HEK293 (cell line): ENCODE data around the gene SEMA4B.

ENCODE experiments used
- GLIS2 ChIP-seq: fragments of 450-650 bp; formaldehyde crosslinking; IDR thresholded peaks from 2 replicates; pipeline ENCODE4 v1.5.1; 2016; ENCODE audit warnings: missing biosample characterization, missing genetic modification characterization
- KLF16 ChIP-seq: fragments of 450-650 bp; formaldehyde crosslinking; IDR thresholded peaks from 2 replicates; pipeline ENCODE4 v1.5.1; 2017; ENCODE audit warnings: missing biosample characterization, missing genetic modification characterization
- KLF17 ChIP-seq: fragments of 450-650 bp; formaldehyde crosslinking; IDR thresholded peaks from 2 replicates; pipeline ENCODE4 v1.5.1; 2016; ENCODE audit warnings: missing biosample characterization, missing genetic modification characterization
- KLF8 ChIP-seq: fragments of 450-650 bp; formaldehyde crosslinking; IDR thresholded peaks from 2 replicates; pipeline ENCODE4 v1.5.1; 2016; ENCODE audit warnings: missing biosample characterization, missing genetic modification characterization
- RBAK ChIP-seq: fragments of 450-650 bp; formaldehyde crosslinking; IDR thresholded peaks from 2 replicates; pipeline ENCODE4 v1.5.1; 2016; ENCODE audit warnings: missing biosample characterization, missing genetic modification characterization
- SP2 ChIP-seq: fragments of 450-650 bp; formaldehyde crosslinking; IDR thresholded peaks from 2 replicates; pipeline ENCODE4 v1.5.1; 2016; ENCODE audit warnings: missing biosample characterization, missing genetic modification characterization
- SP3 ChIP-seq: fragments of 450-650 bp; formaldehyde crosslinking; IDR thresholded peaks from 2 replicates; pipeline ENCODE4 v1.5.1; 2016; ENCODE audit warnings: missing biosample characterization, missing genetic modification characterization
- SP7 ChIP-seq: fragments of 450-650 bp; formaldehyde crosslinking; IDR thresholded peaks from 2 replicates; pipeline ENCODE4 v1.5.1; 2016; ENCODE audit warnings: missing biosample characterization, missing genetic modification characterization
- YY1 ChIP-seq: fragments of 450-650 bp; formaldehyde crosslinking; IDR thresholded peaks from 2 replicates; pipeline ENCODE4 v1.5.1; 2018; ENCODE audit warnings: missing biosample characterization, missing genetic modification characterization
- ZBTB44 ChIP-seq: fragments of 450-650 bp; IDR thresholded peaks from 2 replicates; pipeline ENCODE4 v1.5.1; 2018; ENCODE audit warnings: missing biosample characterization, mild to moderate bottlenecking, missing genetic modification characterization
- ZBTB6 ChIP-seq: fragments of 450-650 bp; formaldehyde crosslinking; IDR thresholded peaks from 2 replicates; pipeline ENCODE4 v1.5.1; 2017; ENCODE audit warnings: missing biosample characterization, missing genetic modification characterization
- ZBTB8A ChIP-seq: fragments of 450-650 bp; formaldehyde crosslinking; IDR thresholded peaks from 2 replicates; pipeline ENCODE4 v1.5.1; 2016; ENCODE audit warnings: missing biosample characterization, missing genetic modification characterization
- ZFP37 ChIP-seq: fragments of 450-650 bp; formaldehyde crosslinking; IDR thresholded peaks from 2 replicates; pipeline ENCODE4 v1.5.1; 2016; ENCODE audit warnings: missing biosample characterization, missing genetic modification characterization
- ZNF132 ChIP-seq: fragments of 450-650 bp; formaldehyde crosslinking; IDR thresholded peaks from 2 replicates; pipeline ENCODE4 v1.5.1; 2017; ENCODE audit warnings: missing biosample characterization, missing genetic modification characterization, borderline replicate concordance
- ZNF24 ChIP-seq: fragments of 450-650 bp; formaldehyde crosslinking; IDR thresholded peaks from 2 replicates; pipeline ENCODE4 v1.5.1; 2016; ENCODE audit warnings: missing biosample characterization, missing genetic modification characterization
- ZNF501 ChIP-seq: fragments of 450-650 bp; formaldehyde crosslinking; IDR thresholded peaks from 2 replicates; pipeline ENCODE4 v1.5.1; 2016; ENCODE audit warnings: missing biosample characterization, missing genetic modification characterization
- ZNF580 ChIP-seq: fragments of 450-650 bp; formaldehyde crosslinking; IDR thresholded peaks from 2 replicates; pipeline ENCODE4 v1.5.1; 2016; ENCODE audit warnings: missing biosample characterization, missing genetic modification characterization
- ZNF626 ChIP-seq: fragments of 450-650 bp; sonication (Bioruptor Pico); formaldehyde crosslinking; IDR thresholded peaks from 2 replicates; pipeline ENCODE4 v1.5.1; 2018; ENCODE audit warnings: missing biosample characterization, missing genetic modification characterization, inconsistent platforms
- ZNF639 ChIP-seq: fragments of 450-650 bp; formaldehyde crosslinking; IDR thresholded peaks from 2 replicates; pipeline ENCODE4 v1.5.1; 2016; ENCODE audit warnings: missing biosample characterization, missing genetic modification characterization
- ZNF747 ChIP-seq: fragments of 450-650 bp; formaldehyde crosslinking; IDR thresholded peaks from 2 replicates; pipeline ENCODE4 v1.5.1; 2016; ENCODE audit warnings: missing biosample characterization, missing genetic modification characterization
- ZNF777 ChIP-seq: fragments of 450-650 bp; formaldehyde crosslinking; IDR thresholded peaks from 2 replicates; pipeline ENCODE4 v1.5.1; 2017; ENCODE audit warnings: missing biosample characterization, missing genetic modification characterization, borderline replicate concordance
- ZNF843 ChIP-seq: fragments of 450-650 bp; formaldehyde crosslinking; IDR thresholded peaks from 2 replicates; pipeline ENCODE4 v1.5.1; 2016; ENCODE audit warnings: missing biosample characterization, missing genetic modification characterization
- TF ChIP-seq, protein P1 (sequence below): fragments of 450-650 bp; formaldehyde crosslinking; IDR thresholded peaks from 2 replicates; pipeline ENCODE4 v1.5.1; 2017; ENCODE audit warnings: missing biosample characterization, missing genetic modification characterization
- TF ChIP-seq, protein P2 (sequence below): fragments of 450-650 bp; formaldehyde crosslinking; IDR thresholded peaks from 2 replicates; pipeline ENCODE4 v1.5.1; 2016; ENCODE audit warnings: missing biosample characterization, missing genetic modification characterization
- TF ChIP-seq, protein P3 (sequence below): fragments of 450-650 bp; formaldehyde crosslinking; IDR thresholded peaks from 2 replicates; pipeline ENCODE4 v1.5.1; 2016; ENCODE audit warnings: missing biosample characterization, missing genetic modification characterization
- TF ChIP-seq, protein P4 (sequence below): fragments of 450-650 bp; formaldehyde crosslinking; IDR thresholded peaks from 2 replicates; pipeline ENCODE4 v1.5.1; 2016; ENCODE audit warnings: missing biosample characterization, missing genetic modification characterization

Gene SEMA4B

GRCh38 chr15:90265271-90266060 lies 64.3 kb downstream of the SEMA4B start, which contains the start of gene NGRN (continued):
- TF ChIP-seq ZNF24 (tag by site-specific recombination) (0 out of 2 replicates have a peak, but pooled peaks have one; percentile 40), ZFP37 (tag by site-specific recombination) (peak; percentile 79), KLF16 (tag by site-specific recombination) (peak; percentile 85), GLIS2 (tag by site-specific recombination) (peak; percentile 91), ZNF843 (tag by site-specific recombination) (0 out of 2 replicates have a peak, but pooled peaks have one; percentile 46), YY1 (peak; percentile 82), ZBTB6 (tag by site-specific recombination) (no peak), ZNF132 (tag by site-specific recombination) (no peak), ZNF747 (no peak), ZNF777 (no peak), SP2 (tag by site-specific recombination) (peak; percentile 93), ZNF626 (tag by site-specific recombination) (no peak), ZNF580 (tag by site-specific recombination) (peak; percentile 98), ZNF501 (tag by site-specific recombination) (peak; percentile 95), RBAK (tag by site-specific recombination) (no peak), SP7 (tag by site-specific recombination) (peak; percentile 77), ZNF639 (tag by site-specific recombination) (peak; percentile 31; the same call in 1 of the 2 replicates), SP3 (tag by site-specific recombination) (peak; percentile 94), ZBTB8A (tag by site-specific recombination) (peak; percentile 81), ZBTB44 (no peak), KLF8 (tag by site-specific recombination) (peak; percentile 89), KLF17 (peak; percentile 26)
- TF ChIP-seq, protein P1, sequence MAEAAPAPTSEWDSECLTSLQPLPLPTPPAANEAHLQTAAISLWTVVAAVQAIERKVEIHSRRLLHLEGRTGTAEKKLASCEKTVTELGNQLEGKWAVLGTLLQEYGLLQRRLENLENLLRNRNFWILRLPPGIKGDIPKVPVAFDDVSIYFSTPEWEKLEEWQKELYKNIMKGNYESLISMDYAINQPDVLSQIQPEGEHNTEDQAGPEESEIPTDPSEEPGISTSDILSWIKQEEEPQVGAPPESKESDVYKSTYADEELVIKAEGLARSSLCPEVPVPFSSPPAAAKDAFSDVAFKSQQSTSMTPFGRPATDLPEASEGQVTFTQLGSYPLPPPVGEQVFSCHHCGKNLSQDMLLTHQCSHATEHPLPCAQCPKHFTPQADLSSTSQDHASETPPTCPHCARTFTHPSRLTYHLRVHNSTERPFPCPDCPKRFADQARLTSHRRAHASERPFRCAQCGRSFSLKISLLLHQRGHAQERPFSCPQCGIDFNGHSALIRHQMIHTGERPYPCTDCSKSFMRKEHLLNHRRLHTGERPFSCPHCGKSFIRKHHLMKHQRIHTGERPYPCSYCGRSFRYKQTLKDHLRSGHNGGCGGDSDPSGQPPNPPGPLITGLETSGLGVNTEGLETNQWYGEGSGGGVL (tag by site-specific recombination), result peak; percentile 71
- TF ChIP-seq, protein P2, sequence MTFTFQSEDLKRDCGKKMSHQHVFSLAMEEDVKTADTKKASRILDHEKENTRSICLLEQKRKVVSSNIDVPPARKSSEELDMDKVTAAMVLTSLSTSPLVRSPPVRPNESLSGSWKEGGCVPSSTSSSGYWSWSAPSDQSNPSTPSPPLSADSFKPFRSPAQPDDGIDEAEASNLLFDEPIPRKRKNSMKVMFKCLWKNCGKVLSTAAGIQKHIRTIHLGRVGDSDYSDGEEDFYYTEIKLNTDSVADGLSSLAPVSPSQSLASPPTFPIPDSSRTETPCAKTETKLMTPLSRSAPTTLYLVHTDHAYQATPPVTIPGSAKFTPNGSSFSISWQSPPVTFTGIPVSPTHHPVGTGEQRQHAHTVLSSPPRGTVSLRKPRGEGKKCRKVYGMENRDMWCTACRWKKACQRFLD (tag by site-specific recombination), result peak; percentile 81; the same call in 1 of the 2 replicates
- TF ChIP-seq, protein P3, sequence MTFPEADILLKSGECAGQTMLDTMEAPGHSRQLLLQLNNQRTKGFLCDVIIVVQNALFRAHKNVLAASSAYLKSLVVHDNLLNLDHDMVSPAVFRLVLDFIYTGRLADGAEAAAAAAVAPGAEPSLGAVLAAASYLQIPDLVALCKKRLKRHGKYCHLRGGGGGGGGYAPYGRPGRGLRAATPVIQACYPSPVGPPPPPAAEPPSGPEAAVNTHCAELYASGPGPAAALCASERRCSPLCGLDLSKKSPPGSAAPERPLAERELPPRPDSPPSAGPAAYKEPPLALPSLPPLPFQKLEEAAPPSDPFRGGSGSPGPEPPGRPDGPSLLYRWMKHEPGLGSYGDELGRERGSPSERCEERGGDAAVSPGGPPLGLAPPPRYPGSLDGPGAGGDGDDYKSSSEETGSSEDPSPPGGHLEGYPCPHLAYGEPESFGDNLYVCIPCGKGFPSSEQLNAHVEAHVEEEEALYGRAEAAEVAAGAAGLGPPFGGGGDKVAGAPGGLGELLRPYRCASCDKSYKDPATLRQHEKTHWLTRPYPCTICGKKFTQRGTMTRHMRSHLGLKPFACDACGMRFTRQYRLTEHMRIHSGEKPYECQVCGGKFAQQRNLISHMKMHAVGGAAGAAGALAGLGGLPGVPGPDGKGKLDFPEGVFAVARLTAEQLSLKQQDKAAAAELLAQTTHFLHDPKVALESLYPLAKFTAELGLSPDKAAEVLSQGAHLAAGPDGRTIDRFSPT, result peak; percentile 75
- TF ChIP-seq, protein P4, sequence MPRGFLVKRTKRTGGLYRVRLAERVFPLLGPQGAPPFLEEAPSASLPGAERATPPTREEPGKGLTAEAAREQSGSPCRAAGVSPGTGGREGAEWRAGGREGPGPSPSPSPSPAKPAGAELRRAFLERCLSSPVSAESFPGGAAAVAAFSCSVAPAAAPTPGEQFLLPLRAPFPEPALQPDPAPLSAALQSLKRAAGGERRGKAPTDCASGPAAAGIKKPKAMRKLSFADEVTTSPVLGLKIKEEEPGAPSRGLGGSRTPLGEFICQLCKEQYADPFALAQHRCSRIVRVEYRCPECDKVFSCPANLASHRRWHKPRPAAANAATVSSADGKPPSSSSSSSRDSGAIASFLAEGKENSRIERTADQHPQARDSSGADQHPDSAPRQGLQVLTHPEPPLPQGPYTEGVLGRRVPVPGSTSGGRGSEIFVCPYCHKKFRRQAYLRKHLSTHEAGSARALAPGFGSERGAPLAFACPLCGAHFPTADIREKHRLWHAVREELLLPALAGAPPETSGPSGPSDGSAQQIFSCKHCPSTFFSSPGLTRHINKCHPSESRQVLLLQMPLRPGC (tag by site-specific recombination), result peak; percentile 49
